GM12878 (cell line): ENCODE results near the gene MRTFB.

Experiments
- DPF2 ChIP-seq: fragments of 450-650 bp; IDR thresholded peaks from 2 replicates; pipeline ENCODE4 v1.6.1; 2017; ENCODE audit warnings: mild to moderate bottlenecking
- PBX3 ChIP-seq: IDR thresholded peaks from 2 replicates; pipeline ENCODE4 v1.6.1; 2011; ENCODE audit warnings: mild to moderate bottlenecking, low read depth, low read length, moderate library complexity; ENCODE audit not compliant: insufficient replicate concordance
- POLR2A ChIP-seq: IDR thresholded peaks from 2 replicates; pipeline ENCODE4 v1.6.1; 2011; ENCODE audit warnings: low read depth, mild to moderate bottlenecking, low read length
- POLR2AphosphoS5 ChIP-seq: IDR thresholded peaks from 2 replicates; pipeline ENCODE4 v1.6.1; 2011; ENCODE audit warnings: mild to moderate bottlenecking, low read length, inconsistent platforms
- RAD21 ChIP-seq: IDR thresholded peaks from 2 replicates; pipeline ENCODE4 v1.6.1; 2011; ENCODE audit warnings: mild to moderate bottlenecking, low read depth, low read length, moderate library complexity; ENCODE audit not compliant: insufficient read depth
- SP1 ChIP-seq: IDR thresholded peaks from one replicate; pipeline ENCODE4 v1.6.1; 2011; ENCODE audit warnings: low read depth, low read length
- TF ChIP-seq, protein P1 (sequence below), 3 experiments: IDR thresholded peaks in 2 of 3; conservative IDR thresholded peaks in 1 of 3; 2 replicates each; pipeline ENCODE4 v1.5.1; 2011; ENCODE audit warnings: low read depth in 3 of 3, low read length in 3 of 3, mild to moderate bottlenecking in 3 of 3, control low read depth in 2 of 3, moderate library complexity in 2 of 3, inconsistent platforms in 1 of 3, mixed read lengths in 1 of 3; ENCODE audit not compliant: control insufficient read depth in 2 of 3, insufficient read depth in 1 of 3; ENCODE audit errors: extremely low read depth in 1 of 3

- TF ChIP-seq POLR2AphosphoS5: no peak
- TF ChIP-seq DPF2: no peak
- no peak for TF ChIP-seq PBX3
- TF ChIP-seq POLR2A: no peak
- TF ChIP-seq, protein P1, sequence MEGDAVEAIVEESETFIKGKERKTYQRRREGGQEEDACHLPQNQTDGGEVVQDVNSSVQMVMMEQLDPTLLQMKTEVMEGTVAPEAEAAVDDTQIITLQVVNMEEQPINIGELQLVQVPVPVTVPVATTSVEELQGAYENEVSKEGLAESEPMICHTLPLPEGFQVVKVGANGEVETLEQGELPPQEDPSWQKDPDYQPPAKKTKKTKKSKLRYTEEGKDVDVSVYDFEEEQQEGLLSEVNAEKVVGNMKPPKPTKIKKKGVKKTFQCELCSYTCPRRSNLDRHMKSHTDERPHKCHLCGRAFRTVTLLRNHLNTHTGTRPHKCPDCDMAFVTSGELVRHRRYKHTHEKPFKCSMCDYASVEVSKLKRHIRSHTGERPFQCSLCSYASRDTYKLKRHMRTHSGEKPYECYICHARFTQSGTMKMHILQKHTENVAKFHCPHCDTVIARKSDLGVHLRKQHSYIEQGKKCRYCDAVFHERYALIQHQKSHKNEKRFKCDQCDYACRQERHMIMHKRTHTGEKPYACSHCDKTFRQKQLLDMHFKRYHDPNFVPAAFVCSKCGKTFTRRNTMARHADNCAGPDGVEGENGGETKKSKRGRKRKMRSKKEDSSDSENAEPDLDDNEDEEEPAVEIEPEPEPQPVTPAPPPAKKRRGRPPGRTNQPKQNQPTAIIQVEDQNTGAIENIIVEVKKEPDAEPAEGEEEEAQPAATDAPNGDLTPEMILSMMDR (IDR thresholded peaks at IDR 0.05 in 2 of 3, conservative IDR thresholded peaks at IDR 0.05 in 1 of 3; ENCODE audit: control insufficient read depth in 2 of 3, extremely low read depth in 1 of 3, insufficient read depth in 1 of 3, low read depth in 3 of 3, low read length in 3 of 3): no peak
- no peak for TF ChIP-seq SP1
- no peak for TF ChIP-seq RAD21
These were observed 33.2 kb upstream of the MRTFB start for GRCh38 chr16:14037960-14038359.
